NT2/D1 (cell line): ENCODE measurements around the gene HPN.

Experiments used
- YY1 ChIP-seq: IDR thresholded peaks from 2 replicates; pipeline ENCODE4 v1.6.1; 2011; ENCODE audit not compliant: insufficient read length, insufficient read depth
- ZNF274 ChIP-seq: IDR thresholded peaks from 2 replicates; pipeline ENCODE4 v1.6.1; 2011; ENCODE audit warnings: mild to moderate bottlenecking, low read depth, low read length

DNA sequence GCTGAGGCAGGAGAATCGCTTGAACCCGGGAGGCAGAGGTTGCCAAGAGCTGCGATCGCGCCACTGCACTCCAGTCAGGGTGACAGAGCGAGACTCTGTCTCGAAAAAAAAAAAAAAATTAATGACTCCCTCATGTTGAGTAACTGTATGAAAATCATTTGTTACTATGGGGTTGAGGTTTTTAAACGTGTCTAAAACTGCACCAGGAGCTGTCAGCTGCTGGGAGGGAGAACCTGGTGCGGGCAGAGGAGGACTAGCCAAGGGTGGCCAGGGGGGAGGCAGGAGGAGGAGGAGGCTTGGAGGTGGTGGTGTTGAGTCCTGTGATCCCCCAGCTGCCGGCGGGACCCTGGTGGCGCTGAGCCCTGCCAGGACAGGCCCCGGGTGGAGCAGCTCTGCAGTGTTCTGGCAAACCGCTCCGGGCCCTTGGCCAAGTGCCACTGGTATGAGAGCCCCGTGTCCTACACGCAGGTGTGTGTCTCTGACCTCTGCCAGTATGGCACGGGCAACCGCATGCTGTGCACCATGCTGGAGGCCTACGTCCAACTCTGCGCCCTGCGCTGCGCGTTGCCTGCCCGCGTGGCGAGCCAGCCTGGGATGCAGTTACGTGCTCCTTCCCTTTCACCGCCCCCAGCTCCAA lies 57.0 kb downstream of the HPN start:
- TF ChIP-seq ZNF274 (no peak), YY1 (no peak)
